GM21390 (cell line): Measurements from ENCODE around the gene CA9.

Experiments used
- ATAC-seq: cut with Tn5 transposase; IDR thresholded peaks from one replicate; pipeline ENCODE4 v1.9.1; 2021; ENCODE audit not compliant: unreplicated experiment

The CA9 gene

DNA sequence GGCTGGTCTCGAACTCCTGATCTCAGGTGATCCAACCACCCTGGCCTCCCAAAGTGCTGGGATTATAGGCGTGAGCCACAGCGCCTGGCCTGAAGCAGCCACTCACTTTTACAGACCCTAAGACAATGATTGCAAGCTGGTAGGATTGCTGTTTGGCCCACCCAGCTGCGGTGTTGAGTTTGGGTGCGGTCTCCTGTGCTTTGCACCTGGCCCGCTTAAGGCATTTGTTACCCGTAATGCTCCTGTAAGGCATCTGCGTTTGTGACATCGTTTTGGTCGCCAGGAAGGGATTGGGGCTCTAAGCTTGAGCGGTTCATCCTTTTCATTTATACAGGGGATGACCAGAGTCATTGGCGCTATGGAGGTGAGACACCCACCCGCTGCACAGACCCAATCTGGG is 1.5 kb downstream of the CA9 start:
- ATAC-seq, result no peak

GRCh38 chr9:35675732-35676392 is 2.1 kb downstream of the CA9 start:
- ATAC-seq, result no peak

DNA sequence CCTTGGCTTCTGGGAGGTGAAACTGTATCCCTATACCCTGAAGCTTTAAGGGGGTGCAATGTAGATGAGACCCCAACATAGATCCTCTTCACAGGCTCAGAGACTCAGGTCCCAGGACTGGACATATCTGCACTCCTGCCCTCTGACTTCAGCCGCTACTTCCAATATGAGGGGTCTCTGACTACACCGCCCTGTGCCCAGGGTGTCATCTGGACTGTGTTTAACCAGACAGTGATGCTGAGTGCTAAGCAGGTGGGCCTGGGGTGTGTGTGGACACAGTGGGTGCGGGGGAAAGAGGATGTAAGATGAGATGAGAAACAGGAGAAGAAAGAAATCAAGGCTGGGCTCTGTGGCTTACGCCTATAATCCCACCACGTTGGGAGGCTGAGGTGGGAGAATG is 5.4 kb downstream of the CA9 start:
- ATAC-seq, result no peak

- ATAC-seq, result no peak
Observed at GRCh38 chr9:35679766-35680330, 6.1 kb downstream of the CA9 start.

DNA sequence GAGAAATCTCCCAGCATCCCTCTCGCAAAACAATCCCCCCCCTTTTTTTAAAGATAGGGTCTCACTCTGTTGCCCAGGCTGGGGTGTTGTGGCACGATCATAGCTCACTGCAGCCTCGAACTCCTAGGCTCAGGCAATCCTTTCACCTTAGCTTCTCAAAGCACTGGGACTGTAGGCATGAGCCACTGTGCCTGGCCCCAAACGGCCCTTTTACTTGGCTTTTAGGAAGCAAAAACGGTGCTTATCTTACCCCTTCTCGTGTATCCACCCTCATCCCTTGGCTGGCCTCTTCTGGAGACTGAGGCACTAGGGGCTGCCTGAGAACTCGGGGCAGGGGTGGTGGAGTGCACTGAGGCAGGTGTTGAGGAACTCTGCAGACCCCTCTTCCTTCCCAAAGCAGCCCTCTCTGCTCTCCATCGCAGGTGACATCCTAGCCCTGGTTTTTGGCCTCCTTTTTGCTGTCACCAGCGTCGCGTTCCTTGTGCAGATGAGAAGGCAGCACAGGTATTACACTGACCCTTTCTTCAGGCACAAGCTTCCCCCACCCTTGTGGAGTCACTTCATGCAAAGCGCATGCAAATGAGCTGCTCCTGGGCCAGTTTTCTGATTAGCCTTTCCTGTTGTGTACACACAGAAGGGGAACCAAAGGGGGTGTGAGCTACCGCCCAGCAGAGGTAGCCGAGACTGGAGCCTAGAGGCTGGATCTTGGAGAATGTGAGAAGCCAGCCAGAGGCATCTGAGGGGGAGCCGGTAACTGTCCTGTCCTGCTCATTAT is 6.8 kb downstream of the CA9 start:
- ATAC-seq, result no peak

GRCh38 chr9:35681341-35682002 is 7.7 kb downstream of the CA9 start:
- no peak for ATAC-seq

GRCh38 chr9:35682051-35682450 is 8.3 kb downstream of the CA9 start:
- ATAC-seq, result no peak

- no peak for ATAC-seq
Observed at GRCh38 chr9:35682520-35683315, 9.0 kb downstream of the CA9 start.

GRCh38 chr9:35683323-35683722 is 9.6 kb downstream of the CA9 start:
- no peak for ATAC-seq

DNA sequence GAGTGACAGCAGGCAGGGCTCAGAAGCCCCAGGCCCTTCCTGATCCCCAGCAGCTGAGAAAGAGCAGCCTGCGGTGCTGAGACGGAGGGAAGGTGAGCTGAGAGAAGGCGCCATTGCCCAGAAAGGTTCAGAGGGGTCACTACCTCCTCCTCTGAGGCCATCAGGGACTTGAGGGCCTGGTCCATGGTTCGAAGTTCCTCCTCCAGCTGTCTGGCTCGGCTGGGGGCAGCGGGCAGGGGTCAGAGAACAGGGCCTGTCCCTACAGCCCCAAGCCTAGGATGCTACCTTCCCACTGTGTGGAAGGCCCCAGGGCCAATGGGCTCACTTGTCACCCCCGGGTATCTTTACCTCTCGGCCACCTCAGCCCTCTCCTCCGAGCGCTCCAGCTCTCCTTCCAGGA is 11.2 kb downstream of the CA9 start:
- no peak for ATAC-seq

- ATAC-seq, result no peak
Observed at GRCh38 chr9:35685506-35685905, 11.8 kb downstream of the CA9 start.

- no peak for ATAC-seq
Observed at GRCh38 chr9:35686222-35687203, 12.8 kb downstream of the CA9 start.

DNA sequence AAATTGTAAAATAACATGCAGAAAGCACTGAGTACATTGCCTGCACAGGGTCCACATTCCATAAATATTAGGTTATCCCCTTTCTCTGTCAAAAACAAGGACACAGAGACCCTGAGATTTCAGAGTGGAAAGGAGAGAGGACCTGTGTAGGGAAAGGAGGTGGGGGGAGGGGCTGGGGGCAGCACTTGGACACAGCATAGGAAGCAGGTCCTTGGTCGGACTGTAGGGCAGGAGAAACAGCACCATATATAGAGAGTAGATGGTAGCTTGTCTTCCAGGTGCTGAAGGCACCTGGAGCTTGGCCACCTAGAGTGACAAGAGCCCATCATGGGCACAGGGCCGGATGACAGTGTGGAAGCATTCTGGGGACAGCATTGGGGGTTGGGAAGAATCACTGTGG is 13.6 kb downstream of the CA9 start:
- no peak for ATAC-seq

DNA sequence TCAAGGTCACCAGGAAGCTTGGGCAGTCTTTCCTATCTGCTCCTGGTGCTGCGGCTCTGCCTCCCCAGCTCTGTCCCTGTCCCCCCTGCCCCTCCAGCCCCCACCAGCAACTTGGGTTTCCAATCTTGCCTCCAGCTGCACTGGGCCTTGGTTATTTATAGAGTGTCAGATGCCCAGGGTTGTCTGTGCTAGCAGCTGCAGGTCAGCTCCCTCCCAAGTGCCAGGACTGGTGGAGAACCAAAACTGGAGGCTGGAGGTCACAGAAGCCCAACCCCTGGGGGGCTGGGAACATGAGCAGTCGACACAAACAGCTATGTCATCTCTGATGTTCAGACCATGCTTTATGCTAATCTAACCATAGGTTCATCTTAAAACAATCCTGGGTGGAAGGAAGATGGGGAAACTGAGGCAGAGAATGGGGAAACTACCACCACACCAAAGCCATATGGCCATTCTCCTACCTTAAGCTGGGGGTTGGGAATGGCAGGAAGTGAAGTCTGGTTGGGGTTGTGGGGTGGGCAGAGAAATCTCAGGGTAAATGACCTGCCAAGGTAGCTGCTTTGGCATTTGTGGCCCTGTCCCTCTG is 14.3 kb downstream of the CA9 start:
- no peak for ATAC-seq

GRCh38 chr9:35688558-35689541 is 15.1 kb downstream of the CA9 start:
- no peak for ATAC-seq

- no peak for ATAC-seq
Observed at GRCh38 chr9:35689542-35690293, 16.0 kb downstream of the CA9 start, which contains the start of gene TPM2. Gene TPM2, minus strand, starts transcription at chr9:35689925. Its CDS starts 108 bp downstream, at chr9:35689817.

DNA sequence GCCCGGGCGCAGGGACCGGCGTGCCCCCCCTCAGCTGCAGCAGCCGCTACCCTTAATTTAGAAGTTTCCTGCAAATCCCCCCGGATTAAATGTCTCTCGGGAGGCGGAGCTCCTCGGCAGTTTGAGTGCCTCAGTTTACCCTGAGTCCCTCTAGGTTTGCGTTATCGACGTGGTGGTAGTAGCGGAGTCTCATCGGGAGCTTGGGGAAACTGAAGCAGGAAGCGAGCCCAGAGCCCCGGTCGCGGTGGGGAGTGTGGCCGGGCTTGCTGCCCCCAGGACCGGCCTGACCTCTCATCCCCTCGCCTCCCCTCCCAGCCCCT is 16.5 kb downstream of the CA9 start:
- ATAC-seq, result no peak
